Cardiac fibroblast (primary cell): ENCODE results near the gene KMT2C.

Experiments
- DNase-seq, 2 donors: peaks; one replicate each; pipeline versions ENCODE4 v3.0.0 to v3.0.0-alpha.2; 2010; ENCODE audit warnings: low read depth in 2 of 2
- H3K4me3 ChIP-seq, 2 donors: replicated peaks in 1 of 2; 1 replicate in 1 of 2; 2 replicates in 1 of 2; pipeline ENCODE4 v1.5.1; 2011; ENCODE audit warnings: low read depth in 2 of 2, low read length in 2 of 2, mild to moderate bottlenecking in 2 of 2, moderate library complexity in 1 of 2
- TF ChIP-seq, protein P1 (sequence below): IDR thresholded peaks from one replicate; pipeline ENCODE4 v1.5.1; 2011; ENCODE audit warnings: low read depth, mild to moderate bottlenecking, low read length, inconsistent platforms

Gene KMT2C

DNA sequence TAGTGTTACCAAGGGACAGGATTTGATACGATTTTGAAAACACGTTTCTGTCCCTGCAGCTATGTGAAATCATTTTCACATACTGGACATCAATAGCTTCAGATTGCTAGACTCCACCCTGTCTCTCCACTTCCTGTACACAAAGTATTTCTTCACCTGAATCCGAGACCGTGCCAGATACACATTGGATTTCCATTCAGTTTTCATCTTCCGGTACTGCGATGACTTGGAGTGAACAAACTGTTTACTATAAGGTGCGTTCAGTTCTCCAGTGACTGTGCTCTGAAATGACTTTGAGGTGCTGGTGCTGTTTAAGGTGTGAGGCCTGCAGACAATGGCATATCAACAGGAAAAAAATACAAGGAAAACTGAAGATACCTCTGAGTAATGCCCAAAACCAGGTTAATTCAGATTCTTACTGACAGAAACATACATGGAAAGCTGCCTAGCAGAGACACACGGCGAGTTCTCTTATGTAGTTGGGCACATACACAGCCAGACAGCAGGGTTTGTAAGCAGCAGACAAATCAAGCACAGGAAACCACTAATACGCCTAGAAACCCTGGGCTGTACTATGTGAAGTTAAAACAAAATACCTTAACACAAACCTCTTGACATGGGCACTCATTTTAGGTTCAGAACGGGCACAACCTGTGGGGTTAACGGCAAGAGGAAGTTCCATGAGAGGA is 291.1 kb downstream of the KMT2C start:
- TF ChIP-seq, protein P1, sequence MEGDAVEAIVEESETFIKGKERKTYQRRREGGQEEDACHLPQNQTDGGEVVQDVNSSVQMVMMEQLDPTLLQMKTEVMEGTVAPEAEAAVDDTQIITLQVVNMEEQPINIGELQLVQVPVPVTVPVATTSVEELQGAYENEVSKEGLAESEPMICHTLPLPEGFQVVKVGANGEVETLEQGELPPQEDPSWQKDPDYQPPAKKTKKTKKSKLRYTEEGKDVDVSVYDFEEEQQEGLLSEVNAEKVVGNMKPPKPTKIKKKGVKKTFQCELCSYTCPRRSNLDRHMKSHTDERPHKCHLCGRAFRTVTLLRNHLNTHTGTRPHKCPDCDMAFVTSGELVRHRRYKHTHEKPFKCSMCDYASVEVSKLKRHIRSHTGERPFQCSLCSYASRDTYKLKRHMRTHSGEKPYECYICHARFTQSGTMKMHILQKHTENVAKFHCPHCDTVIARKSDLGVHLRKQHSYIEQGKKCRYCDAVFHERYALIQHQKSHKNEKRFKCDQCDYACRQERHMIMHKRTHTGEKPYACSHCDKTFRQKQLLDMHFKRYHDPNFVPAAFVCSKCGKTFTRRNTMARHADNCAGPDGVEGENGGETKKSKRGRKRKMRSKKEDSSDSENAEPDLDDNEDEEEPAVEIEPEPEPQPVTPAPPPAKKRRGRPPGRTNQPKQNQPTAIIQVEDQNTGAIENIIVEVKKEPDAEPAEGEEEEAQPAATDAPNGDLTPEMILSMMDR, result no peak
- no peak for DNase-seq
- H3K4me3 ChIP-seq, result no peak overlapping the region

- DNase-seq, result no peak
- H3K4me3 ChIP-seq, result no peak overlapping the region
- TF ChIP-seq, protein P1, result no peak
Measured at GRCh38 chr7:152142976-152143595, 292.7 kb downstream of the KMT2C start.

GRCh38 chr7:152140560-152140959 is 295.2 kb downstream of the KMT2C start:
- DNase-seq, result no peak

GRCh38 chr7:152140067-152140466 is 295.7 kb downstream of the KMT2C start:
- no peak overlapping the region for H3K4me3 ChIP-seq
- TF ChIP-seq, protein P1, result no peak
- no peak for DNase-seq

More at GRCh38 chr7:152140560-152140959, 295.2 kb downstream of the KMT2C start:
- no peak overlapping the region for H3K4me3 ChIP-seq
- TF ChIP-seq, protein P1, result no peak

- TF ChIP-seq, protein P1, result no peak
- H3K4me3 ChIP-seq, result no peak overlapping the region
- peak in 1 of 2 donors; percentile 36 for DNase-seq
Measured at GRCh38 chr7:152137476-152138025, 298.3 kb downstream of the KMT2C start.

DNA sequence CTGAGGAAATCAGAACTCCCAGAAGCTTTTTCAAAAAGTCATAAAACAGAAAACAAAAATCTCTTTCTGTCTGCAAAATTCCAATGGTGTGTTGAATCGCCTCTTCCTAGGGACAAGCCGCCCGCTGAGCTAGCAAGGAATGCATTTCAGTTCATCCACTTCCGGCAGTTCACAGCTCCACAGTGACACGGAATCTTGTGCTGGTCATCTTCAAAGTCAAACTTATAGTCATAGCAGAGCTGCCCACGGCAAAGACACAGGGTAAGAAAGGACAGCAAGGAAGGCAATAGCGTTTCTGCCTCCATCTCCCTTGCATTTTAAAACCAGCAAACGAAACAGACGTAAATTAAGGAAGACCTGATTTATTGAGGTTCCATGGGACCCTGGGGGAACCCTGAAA is 299.1 kb downstream of the KMT2C start:
- peak; percentile 57 to 65 for DNase-seq
- H3K4me3 ChIP-seq, result peak overlapping the region in 1 of 2 donors; percentile 10
- TF ChIP-seq, protein P1, result no peak
